CD4-positive, alpha-beta T cell treated with Interleukin-4 for 4 hours (primary cell): Measurements from ENCODE around the gene ZNF724.
A peak's percentile ranks its signal among the peaks of the same experiment; 100 is the strongest.
"Not testable (repeated sequence)": the region's sequence is repeated elsewhere in the genome, so short reads cannot be mapped to it uniquely, and the experiment has no call there.

Experiments
- DNase-seq: peaks from one replicate; pipeline ENCODE4 v3.0.0-alpha.2; 2020

The ZNF724 gene

GRCh38 chr19:23249911-23250649 is at the start of gene ZNF724:
Gene ZNF724, minus strand, starts transcription at chr19:23250394. Its CDS starts 152 bp downstream, at chr19:23250242.
- DNase-seq, result peak; percentile 93

DNA sequence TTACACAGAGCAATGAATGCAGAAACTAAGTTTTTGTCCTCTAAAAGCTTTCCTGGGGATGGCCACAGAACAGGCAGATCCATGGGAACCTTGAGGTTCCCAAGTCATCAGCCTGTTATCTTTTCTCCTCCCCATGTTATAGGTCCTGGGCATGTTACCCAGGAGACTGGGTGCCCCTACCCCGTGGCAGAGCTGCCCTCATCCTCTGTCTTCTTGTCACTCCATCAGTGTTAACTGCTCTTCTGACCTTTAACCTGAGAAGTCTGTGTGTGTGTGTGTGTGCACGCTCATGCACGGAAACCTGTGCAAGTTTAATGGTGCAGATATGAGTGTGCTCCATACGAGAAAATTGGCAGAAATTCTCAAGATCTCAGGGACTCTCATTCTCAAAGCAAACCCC is 43.9 kb upstream of the ZNF724 start:
- no peak for DNase-seq

DNA sequence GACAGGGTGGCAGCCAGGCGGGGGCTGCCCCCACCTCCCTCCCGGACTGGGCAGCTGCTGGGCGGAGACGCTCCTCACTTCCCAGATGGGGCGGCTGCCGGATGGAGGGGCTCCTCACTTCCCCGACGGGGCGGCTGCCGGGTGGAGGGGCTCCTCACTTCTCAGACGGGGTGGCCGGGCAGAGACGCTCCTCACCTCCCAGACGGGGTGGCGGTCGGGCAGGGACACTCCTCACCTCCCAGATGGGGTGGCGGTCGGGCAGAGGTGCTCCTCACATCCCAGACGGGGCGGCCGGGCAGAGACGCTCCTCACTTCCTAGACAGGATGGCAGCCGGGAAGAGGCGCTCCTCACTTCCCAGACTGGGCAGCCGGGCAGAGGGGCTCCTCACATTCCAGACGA is 39.8 kb upstream of the ZNF724 start:
- DNase-seq, result not testable (repeated sequence)

DNA sequence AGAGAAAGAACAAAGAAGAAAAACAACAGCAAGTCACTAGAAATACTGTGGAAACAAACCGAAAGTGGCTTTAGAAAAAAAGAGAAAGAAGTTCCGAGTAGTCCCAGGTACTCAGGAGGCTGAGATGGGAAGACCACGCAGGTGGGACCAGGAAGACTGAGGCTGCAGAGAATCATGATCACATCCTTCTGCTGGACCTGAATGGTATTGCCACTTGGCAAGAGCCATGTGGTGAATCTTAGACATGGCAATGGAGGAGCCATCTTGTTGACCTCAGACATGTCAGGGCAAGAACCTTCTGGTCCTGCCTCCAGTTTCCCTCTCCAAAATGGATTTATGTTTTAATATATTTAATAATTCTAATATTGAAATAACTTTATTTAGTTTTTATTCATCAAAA is 37.4 kb upstream of the ZNF724 start:
- no peak for DNase-seq

- DNase-seq, result peak; percentile 9
Observed at GRCh38 chr19:23286477-23286876, 36.3 kb upstream of the ZNF724 start.

DNA sequence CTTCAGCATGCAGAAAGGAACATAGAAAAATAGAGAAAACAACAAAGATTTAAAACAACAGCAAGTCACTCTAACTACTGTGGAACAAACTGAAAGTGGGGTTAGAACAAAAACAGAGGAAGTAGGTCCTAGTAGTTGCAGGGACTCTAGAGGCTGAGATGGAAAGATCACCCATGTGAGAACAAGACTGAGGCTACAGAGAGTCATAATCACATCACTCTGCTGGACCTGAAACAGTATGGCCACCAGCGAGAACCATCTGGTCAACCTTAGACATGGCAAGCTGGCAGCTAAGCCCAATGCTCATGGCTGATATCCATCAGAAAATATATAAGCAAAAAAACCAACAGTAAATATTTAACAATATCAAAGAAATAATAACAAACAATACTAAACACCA is 35.8 kb upstream of the ZNF724 start:
- DNase-seq, result no peak

DNA sequence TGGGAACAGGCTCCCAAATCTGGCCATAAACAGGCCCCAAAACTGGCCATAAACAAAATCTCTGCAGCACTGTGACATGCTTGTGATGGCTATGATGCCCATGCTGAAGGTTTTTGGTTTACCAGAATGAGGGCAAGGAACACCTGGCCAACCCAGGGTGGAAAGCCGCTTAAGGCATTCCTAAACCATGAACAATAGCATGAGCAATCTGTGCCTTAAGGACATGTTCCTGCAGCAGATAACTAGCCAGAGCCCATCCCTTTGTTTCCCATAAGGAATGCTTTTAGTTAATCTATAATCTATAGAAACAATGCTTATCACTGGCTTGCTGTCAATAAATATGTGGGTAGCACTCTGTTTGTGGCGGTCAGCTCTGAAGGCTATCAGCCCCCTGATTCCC is 35.1 kb upstream of the ZNF724 start:
- DNase-seq, result not testable (repeated sequence)

GRCh38 chr19:23283925-23284324 is 33.7 kb upstream of the ZNF724 start:
- peak; percentile 57 for DNase-seq

DNA sequence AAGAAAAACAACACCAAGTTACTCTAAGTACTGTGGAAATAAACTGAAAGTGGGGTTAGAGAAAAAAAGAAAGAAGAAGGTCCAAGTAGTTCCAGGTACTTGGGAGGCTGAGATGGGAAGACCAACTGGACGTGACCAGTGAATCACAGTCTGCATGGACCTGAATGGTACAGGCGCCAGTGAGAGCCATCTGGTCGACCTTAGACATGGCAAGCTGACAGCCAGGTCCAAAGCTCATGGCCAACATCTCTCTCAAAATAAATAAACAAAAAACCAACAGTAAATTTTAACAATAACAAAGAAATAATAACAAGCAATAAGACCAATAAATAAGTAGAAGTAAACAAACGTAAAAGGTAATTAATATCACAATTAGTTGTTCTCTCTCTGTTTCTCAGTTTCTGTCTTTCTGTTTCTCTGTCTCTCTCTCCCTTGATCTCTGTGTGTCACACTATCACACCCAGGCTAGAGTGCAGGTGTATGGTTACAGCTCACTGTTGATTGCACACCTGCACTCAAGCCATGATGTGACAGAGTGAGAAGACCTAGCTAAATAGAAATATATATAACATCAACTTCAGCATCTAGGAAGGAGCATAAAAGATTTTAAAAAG is 31.6 kb upstream of the ZNF724 start:
- no peak for DNase-seq

DNA sequence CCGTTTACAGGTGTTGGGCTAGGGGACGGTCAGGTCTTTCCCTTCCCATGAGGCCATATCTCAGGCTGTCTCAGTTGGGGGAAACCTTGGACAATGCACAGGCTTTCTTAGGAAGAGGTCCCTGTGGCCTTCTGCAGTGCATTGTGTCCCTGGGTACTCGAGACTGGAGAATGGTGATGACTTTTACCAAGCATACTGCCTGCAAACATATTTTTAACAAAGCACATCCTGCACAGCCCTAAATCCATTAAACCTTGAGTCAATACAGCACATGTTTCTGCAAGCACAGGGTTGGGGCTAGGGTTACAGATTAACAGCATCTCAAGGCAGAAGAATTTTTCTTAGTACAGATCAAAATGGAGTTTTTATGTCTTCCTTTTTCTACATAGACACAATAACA is 27.9 kb upstream of the ZNF724 start:
- not testable (repeated sequence) for DNase-seq

- DNase-seq, result peak; percentile 90
Observed at GRCh38 chr19:23273590-23274412, 23.6 kb upstream of the ZNF724 start.

DNA sequence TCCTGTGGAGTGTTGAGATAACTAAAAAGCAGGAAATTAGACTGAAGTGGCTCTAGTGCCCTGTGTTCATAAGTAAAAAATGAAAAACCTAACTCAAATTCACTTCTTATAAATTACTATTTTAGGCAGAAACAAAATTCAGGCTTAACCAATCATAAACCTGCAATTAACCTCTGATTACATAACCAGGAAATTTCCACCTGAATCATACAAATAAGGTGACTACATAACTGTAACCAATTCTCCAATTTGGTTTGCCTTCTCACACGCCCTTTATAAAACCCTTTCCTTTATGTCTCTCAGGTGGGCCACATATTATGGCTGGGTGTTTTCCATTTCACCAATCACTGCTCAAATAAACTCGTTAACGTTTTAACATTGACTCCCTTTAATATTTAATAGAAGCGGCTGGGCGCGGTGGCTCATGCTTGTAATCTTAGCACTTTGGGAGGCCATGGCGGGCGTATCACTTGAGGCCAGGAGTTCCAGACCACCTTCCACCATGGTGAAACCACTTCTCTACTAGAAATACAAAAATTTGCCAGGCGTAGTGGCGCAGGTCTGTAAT is 22.9 kb upstream of the ZNF724 start:
- peak; percentile 45 for DNase-seq

- no peak for DNase-seq
Observed at GRCh38 chr19:23263870-23264590, 13.8 kb upstream of the ZNF724 start.

DNA sequence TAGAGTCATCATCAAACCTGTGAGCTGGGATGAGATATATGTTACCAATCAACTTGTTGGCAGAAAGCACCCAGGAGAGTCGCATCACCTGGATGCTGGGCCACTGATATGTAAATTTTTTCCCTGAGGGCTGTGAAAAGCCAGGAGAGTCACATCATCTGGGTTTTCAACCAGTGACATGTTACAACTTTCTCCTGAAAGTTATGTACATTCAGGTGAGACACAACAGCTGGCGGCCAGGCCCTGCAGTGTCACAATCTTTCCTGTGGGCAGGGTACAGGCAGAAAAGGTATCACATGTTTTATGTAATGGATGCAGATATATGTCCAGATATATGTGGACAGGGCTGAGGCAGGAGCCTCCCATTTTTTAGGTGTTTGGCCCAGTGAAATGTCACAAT is 13.2 kb upstream of the ZNF724 start:
- no peak for DNase-seq

- no peak for DNase-seq
Observed at GRCh38 chr19:23262920-23263319, 12.7 kb upstream of the ZNF724 start.

DNA sequence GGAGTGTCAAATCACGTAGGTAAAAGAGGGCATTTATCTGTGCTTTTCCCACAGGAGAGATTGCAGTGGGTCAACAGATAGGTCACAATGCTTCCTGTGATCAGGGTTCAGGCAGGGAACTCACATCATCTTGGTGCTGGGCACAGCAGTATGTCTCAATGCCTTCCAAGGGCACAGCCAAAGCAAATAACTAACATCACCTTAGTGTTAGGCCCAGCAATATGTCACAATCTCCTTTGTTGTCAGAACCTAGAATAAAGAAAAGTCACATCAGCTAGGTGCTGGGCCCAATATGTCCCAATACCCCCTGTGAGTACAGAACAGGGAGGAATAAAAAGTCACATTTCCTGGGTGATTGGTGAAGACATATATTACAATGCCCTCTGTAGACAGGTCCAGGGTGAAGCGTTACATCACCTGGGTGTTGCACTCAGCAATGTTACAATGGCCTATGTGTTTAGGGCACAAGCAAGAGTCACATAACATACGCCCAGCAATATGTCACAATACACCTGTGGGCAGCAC is 11.4 kb upstream of the ZNF724 start:
- DNase-seq, result no peak

DNA sequence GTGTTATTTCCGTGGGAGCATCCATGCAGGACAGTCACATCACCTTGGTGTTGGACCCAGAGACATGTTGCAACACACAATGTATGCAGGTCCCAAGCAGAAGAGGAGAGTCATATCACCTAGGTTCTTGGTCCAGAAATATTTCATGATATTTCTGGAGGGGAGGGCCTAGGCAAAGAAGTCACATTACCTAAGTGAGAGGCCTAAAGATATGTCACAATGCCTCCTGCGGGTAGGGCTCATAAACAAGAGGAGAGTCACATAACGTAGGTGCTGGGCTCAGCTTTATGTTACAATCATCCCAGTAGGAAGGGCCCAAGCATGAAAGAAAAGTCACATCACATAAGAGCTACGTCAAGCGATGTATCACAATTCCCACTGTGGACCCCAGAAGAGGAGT is 10.8 kb upstream of the ZNF724 start:
- no peak for DNase-seq

DNA sequence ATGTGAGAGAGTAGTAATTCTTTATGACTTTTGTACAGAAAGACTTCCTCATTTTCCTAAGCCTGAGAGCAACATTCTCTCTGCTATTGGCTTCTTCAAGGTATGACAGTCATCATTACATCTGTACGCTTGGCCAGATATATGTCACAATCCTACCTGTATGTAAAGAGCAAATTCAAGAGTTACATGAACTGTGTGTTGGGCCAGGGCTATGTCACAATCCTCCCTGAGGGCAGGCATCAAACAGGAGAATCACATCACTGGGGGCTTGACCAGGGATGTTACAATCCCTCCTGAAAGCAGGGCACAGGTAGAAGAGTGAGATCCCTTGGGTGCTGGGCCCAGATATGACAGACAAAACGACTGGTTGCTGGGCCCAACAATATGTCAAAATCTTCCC is 9.8 kb upstream of the ZNF724 start:
- DNase-seq, result no peak

GRCh38 chr19:23255700-23256099 is 5.5 kb upstream of the ZNF724 start:
- DNase-seq, result no peak

- no peak for DNase-seq
Observed at GRCh38 chr19:23254141-23254910, 4.1 kb upstream of the ZNF724 start.

DNA sequence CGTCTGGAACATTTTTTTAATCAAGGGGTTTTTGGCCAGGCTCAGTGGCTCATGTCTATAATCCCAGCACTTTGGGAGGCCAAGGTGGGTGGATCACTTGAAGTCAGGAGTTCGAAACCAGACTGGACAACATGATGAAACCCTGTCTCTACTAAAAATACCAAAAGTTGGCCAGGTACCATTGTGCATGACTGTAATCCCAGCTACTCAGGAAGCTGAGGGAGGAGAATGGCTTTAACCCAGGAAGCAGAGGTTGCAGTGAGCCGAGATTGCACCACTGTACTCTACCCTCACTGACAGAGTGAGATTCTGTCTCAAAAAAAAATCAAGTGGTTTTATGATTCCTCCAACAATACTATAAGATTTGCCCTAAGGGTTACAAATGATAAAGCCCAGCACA is 3.1 kb upstream of the ZNF724 start:
- DNase-seq, result not testable (repeated sequence)

DNA sequence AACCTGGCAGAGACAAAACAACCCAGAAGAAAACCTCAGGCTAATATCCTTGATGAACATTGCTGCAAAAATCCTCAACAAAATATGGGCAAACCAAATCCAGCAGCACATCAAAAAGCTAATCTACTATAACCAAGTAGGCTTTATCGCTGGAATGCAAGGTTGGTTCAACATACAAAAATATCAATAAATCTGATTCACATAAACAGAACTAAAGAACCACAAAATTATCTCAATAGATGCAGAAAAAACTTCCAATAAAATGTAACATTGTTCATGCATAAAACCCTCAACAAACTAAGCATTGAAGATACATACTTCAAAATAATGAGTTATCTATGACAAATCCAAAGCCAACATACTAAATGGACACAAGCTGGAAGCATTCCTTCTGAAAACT is 8.8 kb downstream of the ZNF724 start:
- DNase-seq, result no peak
